Measurements from ENCODE around the gene DDHD1.

DNA sequence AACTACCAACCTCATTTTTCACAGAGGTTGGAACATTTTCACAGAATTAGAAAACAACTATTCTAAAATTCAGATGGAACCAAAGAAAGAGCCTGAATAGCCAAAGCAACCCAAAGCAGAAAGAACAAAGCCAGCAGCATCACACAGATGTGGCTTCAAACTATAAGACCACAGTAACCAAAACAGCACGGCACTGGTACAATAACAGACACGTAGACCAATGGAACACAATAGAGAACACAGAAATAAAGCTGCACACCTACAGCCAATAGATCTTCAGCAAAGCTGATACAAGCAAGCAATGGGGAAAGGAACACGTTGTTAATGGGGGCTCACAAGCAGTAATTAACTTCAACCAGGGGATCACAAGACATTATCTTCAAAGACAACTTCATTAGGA is 114.5 kb downstream of the DDHD1 start:
- TF ChIP-seq, protein P1, sequence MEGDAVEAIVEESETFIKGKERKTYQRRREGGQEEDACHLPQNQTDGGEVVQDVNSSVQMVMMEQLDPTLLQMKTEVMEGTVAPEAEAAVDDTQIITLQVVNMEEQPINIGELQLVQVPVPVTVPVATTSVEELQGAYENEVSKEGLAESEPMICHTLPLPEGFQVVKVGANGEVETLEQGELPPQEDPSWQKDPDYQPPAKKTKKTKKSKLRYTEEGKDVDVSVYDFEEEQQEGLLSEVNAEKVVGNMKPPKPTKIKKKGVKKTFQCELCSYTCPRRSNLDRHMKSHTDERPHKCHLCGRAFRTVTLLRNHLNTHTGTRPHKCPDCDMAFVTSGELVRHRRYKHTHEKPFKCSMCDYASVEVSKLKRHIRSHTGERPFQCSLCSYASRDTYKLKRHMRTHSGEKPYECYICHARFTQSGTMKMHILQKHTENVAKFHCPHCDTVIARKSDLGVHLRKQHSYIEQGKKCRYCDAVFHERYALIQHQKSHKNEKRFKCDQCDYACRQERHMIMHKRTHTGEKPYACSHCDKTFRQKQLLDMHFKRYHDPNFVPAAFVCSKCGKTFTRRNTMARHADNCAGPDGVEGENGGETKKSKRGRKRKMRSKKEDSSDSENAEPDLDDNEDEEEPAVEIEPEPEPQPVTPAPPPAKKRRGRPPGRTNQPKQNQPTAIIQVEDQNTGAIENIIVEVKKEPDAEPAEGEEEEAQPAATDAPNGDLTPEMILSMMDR (conservative IDR thresholded peaks at IDR 0.05), result no peak
- TF ChIP-seq ZFX (IDR thresholded peaks at IDR 0.05), result no peak
